HG03066 (cell line): Measurements from ENCODE around the gene HHAT.
"Not testable (repeated sequence)": the region's sequence is repeated elsewhere in the genome, so short reads cannot be mapped to it uniquely, and the experiment has no call there.

Source experiments
- ATAC-seq: cut with Tn5 transposase; IDR thresholded peaks from one replicate; pipeline ENCODE4 v1.9.1; 2021; ENCODE audit warnings: low read depth; ENCODE audit not compliant: unreplicated experiment

HHAT gene

DNA sequence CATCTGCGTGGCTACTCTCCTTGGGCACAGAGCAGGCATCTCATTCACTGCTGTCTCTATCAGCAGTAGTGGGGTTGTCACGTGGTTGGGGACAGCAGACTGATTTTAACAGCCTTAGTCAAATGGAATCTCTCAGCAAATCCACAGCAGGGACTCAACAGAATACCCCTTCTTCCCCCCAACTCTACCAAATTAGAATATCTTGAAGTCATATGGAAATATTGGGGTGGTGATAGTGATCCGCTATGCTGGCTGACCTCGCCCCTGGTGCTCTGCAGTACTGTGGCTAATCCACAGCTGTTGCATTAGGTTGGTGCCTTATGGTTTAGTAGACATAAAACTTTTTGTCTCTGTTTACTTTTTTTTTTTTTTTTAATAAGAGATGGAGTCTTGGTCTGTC, 23.9 kb downstream of the HHAT start:
- ATAC-seq: no peak

DNA sequence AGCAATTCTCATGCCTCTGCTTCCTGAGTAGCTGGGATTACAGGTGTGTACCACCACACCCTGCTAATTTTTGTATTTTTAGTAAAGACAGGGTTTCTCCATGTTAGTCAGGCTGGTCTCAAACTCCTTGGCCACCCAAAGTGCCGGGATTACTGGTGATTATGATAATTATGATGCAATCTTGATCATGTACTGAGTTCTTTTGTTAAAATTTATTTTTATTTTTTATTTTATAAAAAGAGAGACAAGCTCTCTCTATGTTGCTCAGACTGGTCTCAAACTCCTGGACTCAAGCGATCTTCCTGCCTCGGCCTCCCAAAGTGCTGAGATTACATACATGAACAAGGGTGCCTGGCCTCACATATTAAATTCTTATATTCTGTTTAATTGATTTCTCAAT, 25.6 kb downstream of the HHAT start:
- ATAC-seq: not testable (repeated sequence)

DNA sequence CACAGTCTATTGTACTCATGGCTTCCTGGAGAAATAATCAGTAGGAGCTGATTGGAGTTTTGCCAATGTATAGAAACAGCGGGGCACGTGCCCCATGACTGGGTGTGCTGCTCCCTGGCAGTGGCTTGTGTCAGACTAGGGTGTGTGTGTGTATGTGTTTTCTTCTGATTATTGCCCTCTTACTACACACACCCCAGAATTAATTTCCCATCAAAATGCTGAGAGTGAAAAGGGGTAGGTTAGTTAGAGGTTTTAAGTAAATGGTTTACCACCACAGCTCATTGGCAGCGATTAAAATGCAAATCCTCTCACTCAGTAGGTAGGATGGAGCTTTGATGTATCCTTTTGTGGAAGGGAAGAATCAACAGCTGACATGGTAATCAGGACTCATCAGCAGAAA, 29.9 kb downstream of the HHAT start:
- ATAC-seq: no peak

DNA sequence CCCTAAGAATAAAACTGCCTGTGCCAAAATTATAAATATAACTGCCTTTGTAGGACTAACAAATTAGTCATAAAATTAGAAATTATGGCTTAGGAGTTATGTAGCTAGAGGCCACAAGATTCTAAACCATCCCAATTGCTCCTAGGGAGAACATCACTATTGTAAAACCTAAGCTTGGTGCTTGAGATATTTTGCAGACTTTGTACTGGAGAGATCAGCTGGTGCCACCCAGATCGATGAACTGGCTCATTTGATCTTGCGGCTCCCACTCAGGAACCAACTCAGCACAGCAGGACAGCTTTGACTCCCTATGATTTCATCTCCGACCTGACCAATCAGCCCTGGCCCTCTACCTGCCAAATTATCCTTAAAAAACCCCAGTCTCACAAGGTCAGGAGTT, 30.6 kb downstream of the HHAT start:
- no peak for ATAC-seq

DNA sequence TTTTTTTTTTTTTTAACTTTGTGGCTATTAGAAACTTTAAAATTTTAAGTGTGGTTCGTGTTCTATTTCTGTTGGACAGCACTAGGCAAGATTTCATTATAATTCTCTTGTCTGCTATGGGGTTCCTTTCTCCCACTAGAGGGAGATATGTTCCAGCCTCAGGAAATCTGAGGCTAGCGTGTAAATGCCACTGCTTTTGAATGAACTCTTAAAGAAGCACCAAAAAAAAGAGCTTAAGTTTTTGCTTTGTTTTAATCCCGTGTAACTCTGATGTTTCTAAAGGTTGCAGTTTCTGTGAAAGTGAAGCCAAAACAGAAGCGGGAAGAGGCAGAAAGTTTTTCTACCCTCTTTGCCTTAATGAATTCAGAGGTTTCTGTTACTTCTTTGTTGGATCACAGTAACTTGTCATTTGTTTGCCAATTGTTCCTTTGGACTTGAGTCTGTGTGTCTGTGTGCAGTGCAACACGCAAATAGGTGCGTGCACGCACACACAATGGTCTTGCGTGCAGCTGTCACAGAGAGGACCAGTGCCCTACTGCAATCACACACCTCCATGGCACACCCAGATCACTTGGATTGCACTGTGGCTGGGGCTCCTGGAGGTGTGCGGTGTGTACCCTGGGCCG, 32.3 kb downstream of the HHAT start:
- no peak for ATAC-seq

DNA sequence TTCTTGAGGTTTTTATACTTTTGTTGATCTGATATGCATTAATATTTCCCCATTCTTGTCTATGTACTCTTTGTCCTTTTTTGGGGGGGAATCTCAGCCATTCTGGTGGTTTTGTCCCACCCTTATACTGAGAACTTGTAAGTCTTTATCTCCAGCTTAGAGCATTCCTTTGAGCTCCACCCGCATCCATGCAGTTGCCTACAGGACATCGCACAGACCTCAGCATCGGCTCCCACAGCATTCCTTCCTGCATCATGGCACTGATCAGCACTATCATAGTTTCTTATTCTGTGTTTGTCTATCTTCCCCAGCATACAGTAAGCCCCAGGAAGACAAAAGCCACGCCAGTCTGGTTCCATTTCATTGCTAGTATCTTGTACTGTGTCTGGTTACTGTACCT, 33.0 kb downstream of the HHAT start:
- ATAC-seq: no peak

DNA sequence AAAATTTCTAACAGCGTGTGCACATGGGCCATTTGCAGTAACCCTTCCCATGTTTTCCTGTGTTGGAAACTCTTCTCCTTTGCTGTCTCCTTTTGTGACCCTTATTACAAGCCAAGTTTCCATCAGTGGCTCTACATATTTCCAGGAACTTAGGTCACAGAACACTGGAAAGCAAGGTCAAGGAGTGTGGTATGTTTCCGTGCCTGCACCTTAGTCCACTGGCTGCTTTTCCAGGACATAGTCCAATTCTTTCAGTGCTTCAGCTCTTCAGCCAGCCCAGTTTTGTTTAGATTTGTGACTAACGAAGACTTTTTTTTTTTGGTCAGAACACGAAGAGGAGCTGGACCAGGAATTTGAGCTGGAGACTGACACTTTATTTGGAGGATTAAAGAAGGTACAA, 33.8 kb downstream of the HHAT start:
- ATAC-seq: no peak

DNA sequence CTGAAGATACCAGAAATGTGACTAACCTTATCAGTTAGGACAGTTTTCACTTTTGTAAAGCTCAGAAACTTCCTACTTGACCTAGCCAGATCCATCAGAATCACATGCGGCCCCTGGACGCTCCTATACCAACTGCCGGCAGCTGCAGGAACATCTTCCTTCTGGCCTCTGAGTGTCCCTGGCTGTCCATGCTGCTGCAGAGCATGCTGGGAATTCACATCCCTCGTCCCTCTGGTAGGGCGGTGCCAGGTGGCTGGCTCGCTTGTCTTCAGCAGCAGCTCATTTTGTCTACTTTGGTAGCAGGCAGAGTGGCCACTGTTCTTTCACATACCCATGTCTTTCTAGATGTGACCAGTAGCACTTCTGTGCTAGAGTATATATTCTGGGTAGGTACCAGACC, 34.4 kb downstream of the HHAT start:
- ATAC-seq: no peak

DNA sequence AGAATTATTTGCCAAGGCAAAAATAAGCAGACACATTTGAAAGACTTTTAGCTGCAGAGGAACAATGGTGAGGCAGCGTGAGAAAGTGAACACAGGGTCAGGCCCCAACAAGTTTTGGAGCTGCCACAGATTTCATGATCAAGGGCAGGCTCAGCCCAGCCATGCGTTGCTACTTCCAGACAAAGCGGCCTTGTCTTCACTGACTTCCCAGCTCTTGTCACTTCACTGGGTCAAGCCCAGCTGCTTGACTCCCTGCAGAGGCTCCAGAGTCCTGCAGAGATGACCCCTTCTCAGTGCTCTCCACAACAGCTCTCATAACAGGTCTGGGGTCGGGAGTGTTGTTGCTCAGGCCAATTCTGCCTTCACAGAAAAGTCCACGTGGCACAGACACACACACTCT, 35.8 kb downstream of the HHAT start:
- ATAC-seq: no peak

DNA sequence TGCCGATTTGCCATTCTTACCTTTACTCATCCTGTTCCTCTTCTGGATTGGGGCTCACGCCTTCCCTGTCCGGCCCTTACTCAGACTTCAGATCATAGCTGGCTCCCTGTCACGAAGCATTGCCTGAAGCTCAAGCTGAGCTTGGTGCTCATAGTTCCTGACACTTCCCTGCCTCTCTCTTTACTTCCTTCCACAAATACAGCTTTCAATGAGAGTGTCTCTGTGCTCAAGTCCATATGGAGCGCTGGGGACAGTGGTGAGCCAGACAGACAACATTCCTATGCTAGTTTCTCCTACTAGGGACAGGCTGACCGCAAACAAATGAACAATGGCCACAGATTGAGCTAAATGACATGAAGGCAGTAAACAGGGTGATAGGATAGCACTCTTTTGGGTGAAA, 38.1 kb downstream of the HHAT start:
- no peak for ATAC-seq

DNA sequence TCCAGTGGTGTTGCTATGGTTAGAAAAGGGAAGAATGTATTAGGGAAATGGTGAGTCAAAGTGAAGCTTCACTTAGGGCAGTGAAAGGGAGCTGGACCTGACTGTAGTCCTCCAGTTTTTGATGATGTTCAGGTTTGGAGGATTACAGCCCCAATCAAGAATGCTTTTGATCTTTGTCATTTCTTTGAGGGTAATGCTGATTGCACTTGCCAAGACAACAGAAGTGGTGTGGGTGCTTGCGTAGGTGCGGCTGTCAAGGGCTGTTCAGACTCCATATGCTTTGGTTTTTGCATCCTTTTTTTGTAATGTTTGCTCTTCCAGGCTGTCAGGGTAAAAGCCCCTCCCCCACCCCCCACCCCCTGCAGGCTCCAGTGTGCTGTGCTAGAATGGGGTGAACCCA, 38.9 kb downstream of the HHAT start:
- ATAC-seq: no peak

DNA sequence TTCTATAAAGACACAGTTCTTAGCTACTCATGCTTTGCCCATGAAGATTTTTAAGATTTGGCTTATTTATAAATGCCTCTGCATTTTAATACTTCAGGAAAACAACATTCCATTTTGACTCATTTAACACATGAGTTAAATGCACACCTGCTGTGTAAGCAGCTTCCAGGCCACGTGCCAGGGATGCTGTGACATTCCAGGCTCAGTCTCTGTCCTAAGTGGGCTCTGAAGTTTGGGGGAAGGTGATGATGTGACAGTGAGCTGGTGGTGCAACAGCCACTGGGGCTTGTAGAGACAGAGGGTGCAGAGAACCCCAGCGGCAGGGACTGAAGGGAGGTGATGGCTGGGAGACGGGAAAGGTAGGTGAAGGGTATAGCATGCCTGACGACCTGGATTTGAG, 40.7 kb downstream of the HHAT start:
- ATAC-seq: no peak

DNA sequence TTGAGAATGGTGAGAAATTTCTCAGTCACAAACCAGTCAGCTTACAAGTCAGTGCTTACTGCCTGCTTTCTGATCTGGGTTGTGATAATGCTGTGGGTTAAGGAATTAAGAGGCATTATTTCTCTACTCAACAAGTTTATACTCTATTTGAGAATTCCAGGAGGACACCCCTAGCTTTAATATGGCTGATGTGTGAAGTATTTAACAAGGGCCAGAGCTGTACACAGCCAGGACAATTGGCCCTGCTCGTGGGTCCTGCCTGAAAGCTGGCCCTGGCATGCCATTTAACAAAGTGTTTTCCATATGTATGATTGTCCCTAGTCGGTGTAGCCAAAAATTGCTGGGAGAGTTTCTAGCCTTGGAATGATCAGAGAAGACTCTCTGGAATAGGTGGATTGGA, 43.2 kb downstream of the HHAT start:
- no peak for ATAC-seq

DNA sequence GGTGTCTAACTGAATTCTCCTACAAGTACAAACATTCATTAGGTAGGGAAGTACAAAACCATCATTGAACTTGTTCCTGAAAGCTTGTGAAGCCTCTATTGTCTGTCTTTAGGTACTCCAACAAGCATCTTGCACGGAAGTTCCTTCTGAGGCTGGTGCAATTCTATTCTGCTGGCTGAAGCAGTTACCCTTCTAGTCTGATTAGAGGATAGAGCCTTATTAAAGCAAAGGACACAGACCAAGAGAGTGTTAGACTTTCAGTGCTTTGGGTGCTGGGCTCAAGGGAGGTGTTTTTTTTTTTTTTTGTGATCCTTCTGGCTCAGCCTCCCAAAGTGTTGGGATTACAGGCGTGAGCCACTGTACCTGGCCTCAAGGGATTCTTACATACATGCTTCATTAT, 43.8 kb downstream of the HHAT start:
- ATAC-seq: no peak

DNA sequence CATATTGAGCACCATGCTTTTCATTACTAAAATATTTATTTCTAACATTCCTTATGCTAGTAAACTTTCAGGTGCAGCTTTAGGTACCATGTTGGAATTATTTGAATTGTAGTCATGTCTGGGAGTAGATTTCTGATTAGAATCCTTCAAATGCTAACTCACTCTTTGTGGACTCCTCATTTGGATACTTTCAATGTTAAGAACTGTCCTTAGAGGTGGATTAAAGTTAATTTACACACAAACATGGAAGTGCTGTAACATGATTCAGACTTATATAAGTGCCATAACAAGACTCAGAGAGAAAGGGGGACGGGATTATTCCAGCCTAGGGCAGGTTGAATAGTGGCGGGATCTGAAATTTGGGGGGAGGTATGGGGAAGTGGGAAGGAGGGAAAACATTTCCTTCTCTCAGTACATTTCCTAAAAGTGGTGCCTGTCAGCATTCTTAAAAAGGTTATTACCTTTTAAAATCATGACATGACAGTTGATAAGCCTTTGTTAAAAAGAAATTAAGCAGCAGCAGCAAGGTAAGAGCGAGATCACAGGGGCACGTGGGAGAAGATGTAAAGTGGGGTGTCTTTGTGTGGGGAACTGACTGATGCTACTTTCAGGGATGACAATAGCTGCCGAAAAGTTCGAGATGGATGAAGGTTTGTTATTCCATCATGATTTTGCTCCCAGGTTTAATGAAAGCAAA, 44.4 kb downstream of the HHAT start:
- no peak for ATAC-seq

DNA sequence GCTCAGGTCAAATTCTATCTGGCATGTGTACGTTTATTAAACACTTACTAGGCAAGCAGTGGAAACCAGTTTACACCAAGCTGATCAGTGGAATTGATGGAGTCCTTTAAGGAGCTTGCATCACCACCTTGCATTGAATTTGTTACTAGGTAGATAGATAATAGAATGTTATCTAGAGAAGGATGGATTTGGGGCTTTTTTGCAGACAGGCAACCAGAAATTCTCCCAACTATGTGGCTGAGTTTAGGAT, 44.9 kb downstream of the HHAT start:
- no peak for ATAC-seq

DNA sequence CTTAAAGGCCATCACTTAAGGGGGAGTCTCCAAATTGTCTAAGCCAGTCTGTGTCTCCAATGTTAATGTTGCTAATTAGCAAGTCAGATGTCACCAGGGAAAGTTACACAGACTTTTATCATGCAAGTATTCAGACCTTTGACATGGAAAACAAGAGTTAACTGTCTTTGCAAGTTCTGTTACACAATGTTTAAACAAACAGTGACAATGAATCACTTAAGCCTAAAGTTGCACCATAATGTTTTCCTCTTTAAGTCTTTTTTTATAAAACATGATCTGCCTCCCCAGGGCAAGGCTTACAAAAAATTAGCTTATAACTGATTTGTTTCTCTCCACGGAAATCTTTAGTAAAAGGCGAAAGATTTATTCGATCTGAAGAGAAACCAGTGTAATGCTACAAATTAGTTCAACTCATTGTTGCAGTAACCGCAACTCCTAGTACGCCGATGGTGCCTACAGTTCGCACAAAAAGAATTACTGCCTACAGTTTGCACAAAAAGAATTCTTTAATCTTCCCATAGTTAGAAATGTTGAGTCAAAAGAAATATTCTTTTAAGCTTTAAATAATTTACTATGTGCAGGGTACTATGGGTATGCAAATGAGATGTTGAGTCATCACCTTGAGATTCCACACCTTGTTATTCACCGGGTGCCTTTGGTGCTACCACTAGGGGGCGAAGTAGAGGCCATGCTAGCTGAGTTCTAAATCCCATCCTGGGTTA, 45.3 kb downstream of the HHAT start:
- ATAC-seq: peak; percentile 74

DNA sequence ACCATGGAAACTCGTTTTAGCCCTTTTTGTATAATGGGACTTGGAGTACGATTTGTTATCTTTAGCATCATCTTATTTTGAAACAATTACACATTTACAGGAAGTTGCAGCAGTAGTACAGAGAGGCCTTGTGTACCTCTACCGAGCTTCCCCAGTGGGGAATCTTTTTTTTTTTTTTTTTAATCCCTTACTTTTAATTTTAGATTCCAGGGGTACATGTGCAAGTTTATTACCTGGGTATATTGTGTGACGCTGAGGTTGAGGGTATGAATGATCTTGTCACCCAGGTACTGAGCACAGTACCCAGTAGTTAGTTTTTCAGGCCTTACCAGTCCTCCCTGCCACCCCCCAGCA, 45.9 kb downstream of the HHAT start:
- no peak for ATAC-seq

DNA sequence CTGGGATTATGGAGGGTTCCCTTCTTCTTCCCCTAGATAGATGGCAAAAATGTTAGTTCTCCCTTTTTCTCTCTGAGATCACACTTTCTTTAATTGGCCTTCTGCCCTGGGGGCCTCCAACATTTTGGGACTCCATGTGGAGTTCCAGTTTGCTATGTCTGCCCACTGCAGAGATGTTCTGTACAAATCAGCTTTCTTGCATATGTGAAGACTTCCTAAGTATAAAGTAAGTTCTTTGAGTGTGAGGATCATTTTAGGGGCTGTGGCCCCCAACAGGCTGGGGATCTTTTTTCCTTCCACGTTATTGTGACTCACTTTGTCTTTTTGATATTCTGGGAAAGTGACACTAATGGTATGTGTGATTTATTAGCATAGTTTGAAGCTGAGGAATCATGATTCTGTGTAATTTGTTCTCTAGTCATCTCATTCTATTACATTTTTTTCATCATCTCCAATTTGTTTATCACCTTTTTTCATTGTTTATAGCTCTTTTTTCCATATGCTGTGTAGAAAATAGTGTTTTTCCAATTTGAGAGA, 48.2 kb downstream of the HHAT start:
- no peak for ATAC-seq

DNA sequence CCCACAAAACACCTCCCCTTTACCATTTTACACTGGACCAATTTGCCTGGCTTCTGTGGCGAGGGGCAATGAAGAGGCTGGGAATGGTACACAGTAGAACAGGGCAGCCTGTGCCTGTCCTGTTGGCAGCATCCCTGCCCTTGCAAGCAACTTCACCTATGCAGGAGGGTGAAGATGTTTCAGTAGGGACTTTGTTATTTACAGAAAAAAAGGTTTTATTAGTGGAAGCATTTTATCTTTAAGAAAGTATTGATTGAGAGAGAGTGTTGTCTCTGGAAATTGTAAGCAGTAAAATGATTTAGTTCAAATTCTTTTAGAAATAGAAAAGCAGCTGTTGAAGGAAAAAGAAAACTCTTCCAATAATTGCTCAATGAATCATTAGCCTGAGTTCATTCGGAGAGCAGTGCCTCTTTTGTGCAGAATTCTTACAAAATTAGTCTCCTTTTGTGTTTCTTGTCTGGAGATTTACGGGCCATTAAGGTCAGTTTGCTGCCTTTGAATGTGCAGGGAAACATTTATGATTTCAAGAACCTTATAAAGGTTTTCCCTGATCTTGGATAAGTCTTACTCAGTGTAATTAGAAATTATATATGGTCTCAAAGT, 49.1 kb downstream of the HHAT start:
- ATAC-seq: no peak

DNA sequence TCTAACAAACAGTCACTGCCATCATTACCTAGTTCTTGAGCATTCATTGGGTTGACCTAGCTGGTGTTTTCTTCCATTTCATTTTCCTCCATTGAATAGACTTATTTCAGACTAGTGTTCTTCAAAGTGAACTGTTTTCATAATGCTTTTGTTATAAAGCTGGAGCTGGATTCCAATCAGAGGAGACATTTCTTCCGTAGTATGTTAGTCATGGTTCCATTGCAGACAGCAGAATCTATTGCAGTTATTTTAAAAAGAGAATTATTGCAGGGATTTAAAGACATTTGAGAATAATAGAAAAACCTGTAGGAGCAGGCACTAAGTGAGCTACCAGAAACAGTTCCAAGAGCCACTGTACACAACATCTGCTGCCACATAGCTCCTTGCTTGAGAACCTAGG, 50.0 kb downstream of the HHAT start:
- no peak for ATAC-seq

DNA sequence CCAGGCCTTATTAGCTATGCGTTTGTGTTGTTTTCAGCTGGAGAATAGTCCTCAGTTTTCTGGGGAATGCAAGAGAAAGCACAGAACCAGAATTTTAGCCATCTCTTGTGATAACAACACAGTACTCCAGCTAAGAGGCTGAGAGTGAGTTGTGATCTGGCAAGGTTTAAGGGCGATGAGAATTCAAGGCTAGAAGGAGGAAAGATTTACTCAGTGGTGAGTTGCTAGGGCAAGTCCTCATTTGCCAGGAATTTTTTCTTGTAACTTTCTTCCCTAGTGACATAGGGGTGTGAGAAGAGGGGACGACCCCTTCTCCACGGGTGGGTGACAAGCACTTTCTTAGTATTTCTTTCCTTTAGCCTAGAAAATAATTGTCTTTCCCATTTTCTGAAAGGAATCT, 53.2 kb downstream of the HHAT start:
- no peak for ATAC-seq
